H1 (cell line): ENCODE data around the gene CHAC1. TPM values are rescaled to one million over a fixed set of nuclear protein-coding genes. Genes with fewer than 3 reads are reported as not detected.

Source experiments
- CTBP2 ChIP-seq: IDR thresholded peaks from 2 replicates; pipeline ENCODE4 v1.7.0; 2011; ENCODE audit warnings: borderline replicate concordance, mild to moderate bottlenecking, moderate library complexity, mixed read lengths, low read length; ENCODE audit not compliant: insufficient read depth, insufficient read length
- EP300 ChIP-seq, 2 experiments: IDR thresholded peaks; 1 replicate in 1 of 2; 2 replicates in 1 of 2; pipeline ENCODE4 v1.6.1; 2011 to 2012; ENCODE audit warnings: low read depth in 2 of 2, low read length in 2 of 2, mild to moderate bottlenecking in 2 of 2, borderline replicate concordance in 1 of 2, inconsistent platforms in 1 of 2, moderate library complexity in 1 of 2
- KDM4A ChIP-seq: IDR thresholded peaks from one replicate; pipeline ENCODE4 v1.7.1; 2012; ENCODE audit warnings: low read depth, mild to moderate bottlenecking, moderate library complexity, low read length, inconsistent platforms; ENCODE audit not compliant: severe bottlenecking
- NANOG ChIP-seq: IDR thresholded peaks from 2 replicates; pipeline ENCODE4 v1.6.1; 2011; ENCODE audit warnings: low read length, low read depth, mild to moderate bottlenecking, inconsistent platforms; ENCODE audit not compliant: insufficient read depth, poor library complexity, severe bottlenecking
- POU5F1 ChIP-seq: IDR thresholded peaks from 2 replicates; pipeline ENCODE4 v1.6.1; 2011; ENCODE audit warnings: low read depth, mild to moderate bottlenecking, low read length, moderate library complexity
- RNF2 ChIP-seq: fragments of 200-900, 300-1000 bp; sonication (generic); IDR thresholded peaks from 2 replicates; pipeline ENCODE4 v1.7.1; 2016; ENCODE audit warnings: borderline replicate concordance, low read depth, mild to moderate bottlenecking, antibody characterized with exemption, low read length; ENCODE audit not compliant: poor library complexity, severe bottlenecking; ENCODE audit errors: missing control alignments
- RXRA ChIP-seq: IDR thresholded peaks from 2 replicates; pipeline ENCODE4 v1.6.1; 2011; ENCODE audit warnings: low read depth, mild to moderate bottlenecking, low read length, moderate library complexity; ENCODE audit not compliant: insufficient read depth
- TAF1 ChIP-seq: IDR thresholded peaks from 2 replicates; pipeline ENCODE4 v1.6.1; 2011; ENCODE audit warnings: mild to moderate bottlenecking, low read depth, low read length
- TEAD4 ChIP-seq: IDR thresholded peaks from 2 replicates; pipeline ENCODE4 v1.6.1; 2012; ENCODE audit warnings: low read depth, low read length, inconsistent platforms, mixed read lengths
- polyA plus RNA-seq, 7 experiments: library from polyadenylated mRNA; depleted of rRNA in 3 of 7; stranded (reverse) in 5 of 7; unstranded in 2 of 7; fragments of >200 nt in 5 of 7; fragments of 200-250 nt in 2 of 7; gene quantifications; 1 replicate in 5 of 7; 2 replicates in 1 of 7; 4 replicates in 1 of 7; pipeline versions ENCODE4 v1.2.1 to v1.2.3, GENCODE V29; 2011 to 2013; ENCODE audit warnings: missing spikeins in 2 of 7, mixed read lengths in 2 of 7
- total RNA-seq: library from RNA; stranded (reverse); fragmentation: NEBNext Ultra II Directional; extraction: Animal tissue kit (Norgen Biotek cat#: 25700); gene quantifications from 2 replicates; pipeline ENCODE4 v1.2.1, GENCODE V29; 2021
- TF ChIP-seq, protein P1 (sequence below): IDR thresholded peaks from 2 replicates; pipeline ENCODE4 v1.6.1; 2012; ENCODE audit warnings: inconsistent platforms

Gene CHAC1
- total and polyA plus RNA-seq, 2 of the 8 experiments (the other 6 are each of a cell fraction or from before 2014, with no cell fraction given): 34.3 to 159 TPM

DNA sequence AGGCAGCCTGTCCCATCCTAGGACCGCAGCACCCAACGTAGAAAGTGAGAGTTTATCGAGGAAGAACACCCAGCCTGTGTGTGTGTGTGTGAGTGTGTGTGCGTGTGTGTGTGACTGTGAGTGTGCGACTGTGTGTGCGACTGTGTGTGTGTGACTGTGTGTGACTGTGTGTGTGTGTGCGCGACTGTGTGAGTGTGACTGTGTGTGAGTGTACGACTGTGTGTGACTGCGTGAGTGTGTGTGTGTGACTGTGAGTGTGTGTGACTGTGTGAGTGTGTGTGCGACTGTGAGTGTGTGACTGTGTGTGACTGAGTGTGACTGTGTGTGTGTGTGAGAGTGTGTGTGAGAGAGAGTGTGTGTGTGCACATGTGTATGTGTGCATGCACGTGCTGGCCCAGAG lies 39.3 kb upstream of the CHAC1 start (continued):
- TF ChIP-seq TAF1 (no peak), KDM4A (no peak), TEAD4 (no peak), CTBP2 (no peak), RNF2 (no peak), POU5F1 (no peak), NANOG (no peak), RXRA (no peak), EP300 (IDR thresholded peaks at IDR 0.05; ENCODE audit: borderline replicate concordance in 1 of 2, low read depth in 2 of 2, low read length in 2 of 2) (no peak)
- TF ChIP-seq, protein P1, sequence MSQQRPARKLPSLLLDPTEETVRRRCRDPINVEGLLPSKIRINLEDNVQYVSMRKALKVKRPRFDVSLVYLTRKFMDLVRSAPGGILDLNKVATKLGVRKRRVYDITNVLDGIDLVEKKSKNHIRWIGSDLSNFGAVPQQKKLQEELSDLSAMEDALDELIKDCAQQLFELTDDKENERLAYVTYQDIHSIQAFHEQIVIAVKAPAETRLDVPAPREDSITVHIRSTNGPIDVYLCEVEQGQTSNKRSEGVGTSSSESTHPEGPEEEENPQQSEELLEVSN: no peak
